HG03103 (cell line): ENCODE data around the gene OSBPL3.

Experiments
- ATAC-seq: cut with Tn5 transposase; IDR thresholded peaks from one replicate; pipeline ENCODE4 v1.9.1; 2021; ENCODE audit warnings: low read depth; ENCODE audit not compliant: unreplicated experiment

OSBPL3 gene

DNA sequence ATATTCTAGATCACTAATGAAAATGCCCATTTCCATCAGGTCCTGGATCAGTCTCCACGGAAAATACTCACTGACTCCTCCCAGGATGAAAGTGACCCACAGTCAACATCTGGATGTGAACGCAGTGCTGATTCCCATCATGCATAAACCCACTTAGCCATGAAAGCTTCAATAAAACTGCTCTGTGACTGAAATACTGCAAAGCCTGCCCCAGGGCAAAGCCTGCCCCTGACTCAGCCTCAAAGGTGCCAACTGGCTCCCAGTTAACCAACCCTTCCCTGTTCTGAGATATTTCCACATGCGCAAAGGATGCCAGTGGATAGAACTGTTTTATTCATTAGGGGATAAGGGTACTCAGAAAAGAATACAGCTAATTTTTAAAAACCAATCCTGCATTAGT, 24.0 kb downstream of the OSBPL3 start:
- ATAC-seq = no peak

DNA sequence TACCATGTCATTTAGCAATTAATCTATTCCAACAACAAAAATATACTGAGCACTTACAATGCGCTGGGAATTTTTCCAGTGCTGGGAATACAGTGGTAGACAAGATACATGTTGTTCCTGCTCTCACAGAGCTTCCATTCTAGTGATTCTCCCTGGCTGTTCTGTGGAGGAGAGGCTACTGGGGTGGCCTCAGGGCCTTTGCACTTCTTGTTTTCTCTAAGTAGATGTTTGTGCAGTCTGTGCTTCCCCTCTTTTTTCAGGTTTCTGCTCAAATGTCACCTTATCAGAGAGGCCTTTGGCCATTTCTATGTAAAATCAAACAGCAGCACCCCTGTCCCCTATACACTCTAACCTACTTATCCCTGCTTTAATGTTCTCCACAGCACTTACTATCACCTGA, 24.7 kb downstream of the OSBPL3 start:
- no peak for ATAC-seq

DNA sequence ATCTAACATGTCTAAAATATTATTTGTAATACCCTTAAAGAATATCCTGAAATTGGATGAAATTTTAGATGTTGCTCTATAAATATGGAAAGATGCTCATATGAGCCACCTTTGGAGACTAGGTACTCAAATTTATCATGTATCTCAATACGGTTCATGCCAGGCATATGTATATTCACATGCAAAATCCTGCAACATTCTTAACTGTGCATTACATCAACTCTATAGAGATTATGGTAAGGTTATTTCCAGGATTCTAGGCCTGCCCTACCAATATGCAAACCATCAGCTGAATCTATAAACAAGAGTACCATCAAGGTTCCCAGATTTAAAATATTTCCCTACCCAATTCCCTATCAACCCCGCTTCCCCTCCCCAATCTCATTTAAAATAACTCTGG, 27.5 kb downstream of the OSBPL3 start:
- ATAC-seq = no peak

DNA sequence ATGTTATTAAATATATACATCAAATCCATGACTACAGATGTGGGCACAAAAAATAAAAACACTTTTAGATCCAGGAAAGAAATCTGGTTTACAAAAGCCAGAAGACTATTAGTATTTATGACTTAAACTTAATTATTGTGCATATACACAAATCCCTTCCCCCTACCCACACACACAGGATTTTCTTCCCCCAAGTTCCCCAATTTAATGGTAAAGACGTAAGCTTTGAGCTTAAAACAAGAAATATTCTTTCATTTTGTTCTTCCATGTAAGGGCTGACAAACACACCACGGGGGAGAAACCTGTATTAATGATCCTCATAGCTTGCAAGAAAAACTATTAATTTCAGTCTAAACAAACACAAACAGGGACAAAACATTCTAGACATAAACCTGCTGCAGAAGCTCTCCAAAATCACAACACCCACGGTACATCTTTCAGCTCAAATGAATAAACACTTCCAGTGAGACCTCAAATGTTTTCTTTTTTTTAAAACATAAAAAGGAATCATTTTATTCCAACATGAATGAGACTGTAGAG, 28.5 kb downstream of the OSBPL3 start:
- ATAC-seq = no peak

DNA sequence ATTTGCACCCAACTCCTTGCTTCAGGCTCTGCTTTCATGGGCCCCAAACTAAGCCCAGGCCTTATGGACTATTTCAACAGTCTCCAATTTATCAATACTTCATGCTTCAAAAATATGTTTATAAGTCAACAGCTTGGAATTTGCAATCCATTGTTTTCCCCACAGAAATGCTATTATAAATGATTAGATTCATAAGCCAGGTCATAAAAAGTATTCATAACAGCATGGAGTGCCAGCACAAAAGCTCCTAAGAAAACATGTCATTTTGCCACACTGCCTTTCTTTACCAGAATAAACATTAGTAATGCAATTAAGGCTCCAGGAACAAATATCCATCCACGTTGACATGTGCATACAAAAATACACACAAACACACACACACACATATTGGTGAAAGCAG, 30.1 kb downstream of the OSBPL3 start:
- ATAC-seq = no peak

DNA sequence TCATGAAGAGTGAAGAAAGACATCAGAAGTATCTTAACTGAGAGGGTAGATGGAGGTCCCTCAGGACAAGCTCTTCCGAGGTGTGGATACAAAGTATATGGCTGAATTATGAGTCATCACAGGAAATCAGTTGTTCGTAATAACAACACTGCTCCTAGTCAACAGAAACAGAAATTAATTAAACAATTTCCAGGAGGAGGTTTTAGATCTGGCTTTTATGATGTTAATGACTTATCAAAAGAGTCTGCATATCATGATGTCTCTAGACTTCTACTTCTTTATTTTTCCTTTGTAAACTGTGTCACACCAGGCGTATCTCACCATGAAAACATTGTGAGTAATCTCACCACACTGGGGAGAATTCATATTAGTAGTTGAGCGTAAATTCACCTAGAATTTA, 31.2 kb downstream of the OSBPL3 start:
- ATAC-seq = no peak

DNA sequence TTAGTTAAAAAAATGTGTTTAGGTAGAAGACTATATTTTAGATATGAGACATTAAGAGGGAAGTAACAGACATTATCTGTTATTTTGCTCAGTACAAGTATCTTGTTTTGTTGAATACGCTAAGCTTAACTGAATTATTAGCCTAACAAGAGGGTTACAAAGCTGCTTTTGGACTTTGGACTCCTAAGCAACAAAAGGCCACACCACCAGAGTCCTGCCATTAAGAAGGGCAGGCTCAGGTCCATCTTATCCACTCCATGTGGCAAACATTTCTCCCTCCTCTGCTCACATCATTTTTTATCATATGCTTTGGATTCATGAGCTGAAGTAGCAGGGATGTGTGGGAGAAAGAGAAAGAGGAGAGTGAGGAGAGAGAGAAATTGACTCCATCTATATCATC, 33.5 kb downstream of the OSBPL3 start:
- no peak for ATAC-seq

DNA sequence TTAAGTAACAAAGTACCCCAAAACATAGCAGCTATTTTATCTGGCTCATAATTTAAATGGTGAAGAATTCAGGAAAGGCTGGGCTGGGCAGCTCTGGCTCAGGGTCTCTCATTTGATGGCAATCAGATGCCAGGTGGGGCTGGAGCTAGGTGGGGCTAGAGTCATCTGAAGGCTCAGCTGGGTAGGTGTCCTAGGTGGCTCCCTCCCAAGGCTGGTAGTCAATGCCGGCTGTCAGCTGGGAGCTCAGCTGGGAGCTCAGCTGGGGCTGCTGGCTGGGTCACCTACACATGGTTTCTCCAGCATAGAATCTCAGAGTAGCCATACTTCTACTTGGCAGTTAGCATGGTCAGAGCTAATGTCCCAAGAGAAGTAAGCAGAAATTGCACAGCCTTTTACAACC, 34.1 kb downstream of the OSBPL3 start:
- ATAC-seq = no peak

DNA sequence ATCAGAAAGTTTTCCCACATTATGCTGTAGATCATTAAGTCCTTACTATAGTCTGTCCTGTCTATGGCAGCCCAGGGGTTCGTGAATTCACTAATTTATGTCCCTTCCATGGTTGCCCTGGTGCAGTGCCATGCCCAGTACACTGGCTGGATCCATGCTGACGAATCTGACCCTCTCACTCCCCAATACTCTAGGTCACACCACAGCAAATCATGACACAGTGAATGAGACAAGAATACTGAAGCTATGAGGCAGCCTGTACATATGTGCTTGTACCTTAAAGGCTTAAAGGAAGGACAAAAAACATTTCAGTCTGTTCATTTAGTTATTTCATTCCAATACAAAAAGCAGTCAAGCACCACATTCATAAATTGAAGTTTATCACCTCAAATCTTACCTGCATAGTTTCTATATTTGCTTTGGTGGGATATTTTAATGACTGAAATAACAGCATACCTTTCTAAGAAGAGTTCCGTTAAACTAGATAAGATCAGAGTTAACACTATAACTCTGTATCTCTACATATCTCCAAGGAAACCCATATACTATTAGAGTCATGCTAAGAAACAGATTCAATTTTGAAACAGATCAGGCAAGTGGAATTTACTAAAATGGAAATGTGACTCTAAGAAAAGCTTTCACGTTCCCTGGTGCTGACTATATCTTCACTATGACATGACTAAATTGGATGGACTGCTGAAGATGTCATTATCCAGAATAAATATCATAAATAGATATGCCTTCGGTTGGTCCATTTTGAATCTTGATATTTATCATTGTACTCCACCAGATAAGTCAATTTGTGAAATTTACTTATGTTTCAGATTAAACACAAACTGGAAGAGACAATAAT, 36.7 kb downstream of the OSBPL3 start:
- no peak for ATAC-seq

DNA sequence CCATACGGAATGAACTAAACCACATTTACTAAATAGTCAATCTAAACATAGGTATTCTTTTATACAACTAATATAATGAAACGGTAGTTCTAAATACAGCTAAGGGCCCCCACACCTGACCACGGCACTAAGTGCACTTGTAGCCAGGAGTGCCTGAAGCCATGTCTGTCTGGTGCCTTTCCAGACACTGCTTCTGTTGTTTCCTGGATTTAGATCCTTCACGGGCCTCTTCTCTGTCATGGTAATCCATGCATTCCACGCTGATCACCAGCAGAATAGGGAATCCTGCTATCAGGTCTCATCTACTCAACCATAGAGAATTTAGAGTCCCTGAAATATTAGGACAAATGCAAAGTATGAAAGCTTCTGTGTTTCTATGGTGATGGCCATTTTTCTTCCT, 37.8 kb downstream of the OSBPL3 start:
- ATAC-seq = no peak

DNA sequence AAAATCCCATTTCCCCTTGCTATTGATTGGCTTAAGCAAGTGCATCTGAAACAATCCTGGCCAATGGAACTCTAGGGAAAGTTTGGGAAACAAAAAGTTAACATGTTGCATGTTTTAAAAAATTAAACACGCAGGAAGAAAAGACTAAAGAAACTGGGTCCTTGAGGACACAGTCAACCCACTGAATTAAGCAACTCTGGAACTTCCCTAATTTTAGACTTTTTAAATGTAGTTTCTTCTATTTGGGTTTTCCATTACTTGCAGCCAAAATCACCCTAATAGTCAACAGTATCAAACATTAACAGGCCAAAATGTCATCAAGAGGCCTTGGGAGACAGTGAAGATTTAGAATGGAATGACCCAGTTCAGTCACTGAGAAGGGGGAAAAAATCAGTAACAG, 40.6 kb downstream of the OSBPL3 start:
- no peak for ATAC-seq

DNA sequence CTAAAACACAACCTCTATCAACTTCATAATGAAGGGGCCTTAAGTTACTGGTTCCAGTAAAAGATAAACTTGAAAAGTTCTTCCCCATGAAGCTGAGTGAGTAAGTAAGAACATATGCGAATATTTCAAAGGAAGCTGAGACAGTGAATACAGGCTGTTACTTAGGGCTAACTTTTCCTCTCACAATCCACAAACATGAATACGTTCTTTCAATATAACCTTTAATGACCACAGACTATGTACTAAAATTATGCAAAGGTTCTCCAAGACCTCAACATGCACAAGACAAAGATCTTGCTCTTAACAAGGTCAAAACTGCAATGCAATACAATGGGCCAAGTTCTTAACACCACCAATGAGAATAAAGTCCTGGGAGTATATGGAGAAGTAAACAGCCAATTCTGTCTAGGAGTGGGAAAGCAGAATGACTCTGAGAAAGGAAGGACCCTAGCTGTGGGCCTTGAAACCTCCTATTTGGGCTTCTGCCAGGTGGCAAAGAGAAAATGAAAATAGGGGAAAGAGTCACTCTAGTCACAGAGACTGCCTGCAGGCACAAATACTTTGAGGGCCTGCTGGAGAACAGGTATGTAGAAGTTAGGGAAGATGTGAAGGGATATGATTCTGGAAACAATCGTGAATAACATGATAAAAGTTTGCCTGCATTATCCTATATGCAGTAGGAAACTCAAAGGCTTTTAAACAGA, 43.7 kb downstream of the OSBPL3 start:
- no peak for ATAC-seq

DNA sequence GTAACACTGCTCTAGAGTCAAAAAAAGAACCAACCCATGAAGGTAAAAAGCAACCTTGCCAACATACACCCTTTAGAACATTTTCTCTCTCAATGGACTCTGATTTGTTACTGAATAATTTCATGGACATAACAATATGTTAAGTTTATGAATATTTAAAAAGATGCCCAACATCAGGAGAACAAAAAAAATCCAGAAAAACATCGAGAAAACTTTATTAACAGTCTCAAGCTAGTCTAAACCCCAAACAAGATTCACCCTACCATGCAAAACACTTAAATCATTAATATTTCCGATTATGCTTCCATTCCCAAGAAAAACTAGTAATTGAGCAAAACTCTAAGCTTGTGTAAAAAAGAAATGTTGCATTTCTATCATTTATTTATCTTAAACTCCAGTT, 46.7 kb downstream of the OSBPL3 start:
- ATAC-seq = no peak

DNA sequence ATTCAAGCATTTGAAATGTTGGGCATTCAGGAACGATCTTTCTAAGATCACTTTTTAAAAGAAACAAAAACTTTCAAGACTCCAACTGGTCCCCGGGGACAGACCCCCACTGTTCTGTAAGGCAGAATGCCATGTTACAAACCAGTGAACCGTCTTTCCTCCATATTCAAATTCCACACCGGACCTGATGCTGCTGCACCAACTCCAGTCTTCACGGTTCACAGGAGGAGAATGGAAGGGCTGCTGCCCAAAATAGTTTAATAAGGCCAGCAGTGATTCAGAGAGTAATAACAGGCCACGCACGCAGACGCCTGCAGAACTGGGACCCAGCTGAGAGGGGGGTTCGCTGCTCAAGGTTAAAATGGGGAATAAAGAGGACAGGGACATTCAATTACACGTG, 47.2 kb downstream of the OSBPL3 start:
- ATAC-seq = no peak

DNA sequence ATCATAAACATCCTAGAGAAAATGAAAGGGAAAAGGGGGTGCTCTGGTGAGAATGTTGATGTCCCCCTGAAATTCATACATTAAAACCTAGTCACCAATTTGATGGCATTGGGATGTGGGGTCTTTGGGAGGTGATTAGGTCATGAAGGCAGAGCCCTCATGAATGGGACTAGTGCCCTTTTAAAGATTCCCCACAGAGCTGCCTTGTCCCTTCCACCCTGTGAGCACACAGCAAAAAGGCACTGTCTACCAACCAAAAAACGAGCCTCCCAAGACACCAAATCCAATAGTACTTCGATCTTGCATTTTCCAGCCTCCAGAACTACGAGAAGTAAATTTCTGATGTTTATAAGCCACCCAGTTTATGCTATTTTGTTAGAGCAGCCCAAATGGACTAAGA, 47.6 kb downstream of the OSBPL3 start:
- no peak for ATAC-seq

DNA sequence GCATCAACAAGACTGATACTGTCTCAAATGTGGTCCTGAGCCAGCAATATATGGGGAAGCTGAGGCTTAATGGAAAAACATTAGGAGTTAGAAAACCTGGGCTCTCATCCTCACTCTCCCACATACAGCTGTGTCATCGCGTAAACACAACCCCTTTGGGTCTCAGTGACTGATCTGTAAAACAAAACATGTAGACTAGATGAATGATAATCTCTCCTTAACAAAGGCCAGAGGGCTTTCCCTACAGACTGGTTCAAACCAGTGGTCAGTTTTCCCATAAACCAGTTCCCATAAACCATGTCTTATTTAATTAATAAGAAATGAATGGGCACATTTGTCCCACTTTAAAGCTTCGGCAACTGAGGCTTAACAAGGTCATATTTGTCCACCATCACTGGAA, 48.1 kb downstream of the OSBPL3 start:
- ATAC-seq = no peak

DNA sequence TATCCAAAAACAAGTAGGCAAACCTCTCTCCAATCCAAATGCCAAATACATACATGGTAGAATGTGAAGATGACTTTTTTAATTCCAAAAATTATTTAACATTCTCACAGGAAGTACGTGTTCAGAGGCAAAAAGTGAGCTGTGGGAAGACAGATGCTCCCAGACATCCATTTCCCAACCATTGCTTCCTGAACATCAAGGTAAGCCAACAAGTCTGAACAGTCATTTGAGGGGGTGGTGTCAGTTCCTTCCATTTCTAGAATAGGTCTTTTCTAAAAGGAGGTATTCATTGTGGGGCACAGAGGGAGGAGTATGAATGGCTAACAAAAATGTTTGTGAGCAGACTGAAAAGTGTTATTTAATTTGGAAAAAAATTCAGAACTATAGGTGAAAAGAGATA, 49.1 kb downstream of the OSBPL3 start:
- ATAC-seq = no peak

DNA sequence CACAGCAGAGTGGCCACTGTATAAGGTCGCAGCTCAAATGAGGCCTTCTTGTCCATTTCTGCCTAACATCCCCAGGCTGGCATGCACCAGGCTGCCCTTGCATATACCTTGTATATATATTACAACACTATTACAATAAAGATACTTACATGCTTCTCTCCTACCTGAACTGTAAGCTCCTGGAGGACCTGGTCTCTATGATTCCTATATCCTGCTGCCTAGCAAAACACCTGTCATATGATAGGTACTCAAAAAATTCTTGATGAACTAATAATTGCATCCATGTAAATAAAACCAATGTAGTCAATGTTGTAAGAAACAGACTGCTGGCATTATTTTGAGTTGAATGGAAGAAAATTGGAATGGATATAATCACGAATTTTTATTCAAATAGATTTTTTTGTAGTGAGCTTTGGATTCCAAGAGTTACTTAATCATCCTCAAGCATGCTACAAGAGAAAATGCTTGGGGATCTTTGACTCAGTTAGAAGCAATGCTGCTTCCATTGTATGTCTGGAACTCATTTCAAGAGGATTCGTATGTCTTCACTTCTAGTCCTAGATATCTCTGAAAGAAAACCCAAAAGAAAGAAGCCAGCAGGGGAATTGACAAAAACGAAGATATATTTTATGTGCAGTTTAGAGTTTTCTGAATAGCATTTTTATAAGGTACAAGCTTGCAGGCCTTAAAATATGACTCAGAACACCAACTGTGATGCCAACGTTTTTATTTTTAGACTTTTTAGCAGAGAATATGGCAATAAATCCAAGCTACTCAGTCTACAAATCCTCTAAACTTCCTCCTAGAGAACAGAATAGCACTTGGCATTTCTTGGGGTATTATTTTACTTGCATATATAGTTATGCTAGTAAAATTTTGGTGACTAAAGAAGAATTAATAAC, 53.1 kb downstream of the OSBPL3 start:
- ATAC-seq = no peak

DNA sequence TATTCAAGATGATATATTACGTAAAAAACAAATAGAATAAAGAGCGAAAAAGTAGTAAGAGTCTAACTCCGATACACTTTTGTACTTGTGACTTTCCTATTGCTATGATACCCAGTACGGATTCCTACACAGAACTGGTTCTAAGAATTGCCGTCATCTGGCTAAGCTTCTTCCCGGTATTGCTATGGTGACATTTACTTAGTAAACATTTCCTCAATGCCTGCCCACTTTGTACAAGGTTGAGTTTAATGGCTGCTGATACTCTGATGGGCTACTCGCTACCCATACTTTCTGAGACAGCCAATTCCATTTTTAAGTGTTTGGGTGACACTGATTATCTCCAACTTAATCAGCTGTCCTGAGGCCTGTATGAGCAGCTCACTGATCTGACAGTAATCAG, 55.6 kb downstream of the OSBPL3 start:
- ATAC-seq = no peak

DNA sequence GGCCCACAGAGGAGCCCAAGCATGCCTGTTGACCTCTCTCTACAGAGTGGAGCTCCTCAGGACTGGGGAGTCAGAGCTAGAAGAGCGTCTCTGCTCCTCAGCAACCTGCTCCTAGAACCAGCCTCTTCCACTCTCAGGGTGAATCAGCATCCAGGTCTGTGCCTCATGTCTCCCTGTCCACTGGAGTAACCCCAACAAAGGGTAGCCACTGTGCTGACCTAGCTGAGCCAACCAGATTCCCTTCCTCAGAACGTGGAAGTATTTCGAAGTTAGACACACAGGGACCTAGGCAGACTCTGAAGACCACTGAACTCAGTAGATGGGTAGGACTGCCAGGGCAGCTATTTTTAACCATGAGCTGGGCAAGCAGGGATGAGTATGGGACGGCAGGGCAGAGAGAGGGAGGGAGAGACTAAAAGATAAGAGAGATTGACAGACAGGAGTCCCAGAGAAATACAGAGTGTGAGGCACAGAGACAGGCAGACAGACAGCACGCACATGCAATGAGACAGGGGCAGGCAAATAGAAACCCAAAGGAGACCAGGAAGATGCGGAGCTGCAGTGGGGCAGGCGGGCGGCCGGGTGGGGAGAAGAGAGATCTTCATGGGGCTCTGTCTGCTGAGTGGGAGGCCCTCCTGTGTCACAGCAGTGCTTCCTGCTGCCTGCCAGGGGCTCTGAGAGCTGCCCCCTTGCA, 56.7 kb downstream of the OSBPL3 start:
- ATAC-seq = no peak
